NOMO-1 (cell line): ENCODE results near the gene SYNDIG1.

Experiments used
- DNase-seq, 2 experiments: peaks; one replicate each; lab custom pipeline; 2025; ENCODE audit not compliant: unreplicated experiment in 2 of 2; lab: John Stamatoyannopoulos, UW

SYNDIG1 gene

GRCh38 chr20:24701027-24701426 lies 231.6 kb downstream of the SYNDIG1 start:
- no peak for DNase-seq

- no peak for DNase-seq
Observed at GRCh38 chr20:24701668-24702067, 232.2 kb downstream of the SYNDIG1 start.

DNA sequence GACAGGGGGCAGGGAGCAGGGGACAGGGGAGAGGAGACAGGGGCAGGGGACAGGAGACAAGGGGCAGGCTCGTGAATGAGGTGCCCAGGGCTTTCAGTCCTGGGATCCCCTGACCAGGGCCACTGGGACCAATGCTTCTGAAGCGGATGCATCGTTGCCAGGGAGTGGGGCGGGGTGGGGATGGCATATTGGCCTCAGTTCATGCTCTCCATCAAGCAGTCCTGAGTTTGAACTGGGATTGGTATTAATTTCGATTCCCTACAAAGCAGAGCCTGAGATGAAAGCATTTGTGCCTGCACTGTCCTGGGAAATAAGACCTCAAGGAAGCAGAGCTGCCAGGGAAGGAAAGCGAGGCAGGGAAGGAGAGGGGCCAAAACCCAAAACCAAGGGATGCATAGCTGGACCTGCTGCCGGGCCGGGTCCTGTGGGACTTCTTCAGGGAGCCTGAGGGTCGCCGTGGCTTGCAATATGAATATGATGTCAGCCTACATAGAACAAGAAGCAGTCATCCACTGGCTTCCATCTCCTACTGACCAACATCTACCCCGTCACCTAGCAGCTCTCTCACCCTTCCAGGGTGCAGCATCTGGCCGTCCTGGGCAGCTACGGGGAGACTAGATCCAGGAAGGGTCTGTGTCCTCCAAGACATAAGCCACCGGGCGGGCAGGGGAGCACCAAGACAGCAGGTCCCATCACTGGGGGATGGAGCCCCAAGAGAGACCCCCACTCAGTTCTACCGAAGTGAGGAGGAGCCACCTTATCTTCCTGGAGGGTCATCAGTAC lies 233.3 kb downstream of the SYNDIG1 start:
- no peak for DNase-seq

- DNase-seq = no peak
Observed at GRCh38 chr20:24703284-24703610, 233.8 kb downstream of the SYNDIG1 start.

DNA sequence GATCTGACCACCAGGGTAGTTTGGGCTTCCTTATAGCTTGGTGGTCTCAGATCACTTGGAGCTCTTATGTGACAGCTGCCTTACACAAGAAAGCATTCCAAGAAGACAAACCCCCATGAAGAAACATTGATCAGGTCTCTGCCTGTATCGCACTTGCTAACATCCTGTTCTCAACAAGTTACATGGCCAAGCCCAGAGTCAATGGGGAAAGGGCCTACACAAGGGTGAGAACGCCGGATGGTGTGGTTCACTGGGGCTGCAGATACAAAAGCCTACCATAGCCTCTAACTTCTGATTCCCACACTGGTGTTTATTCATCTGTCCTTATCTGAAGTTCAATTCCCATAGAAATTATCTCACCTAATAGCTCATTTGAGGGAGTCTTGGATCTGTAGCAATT lies 235.5 kb downstream of the SYNDIG1 start:
- DNase-seq = no peak

- DNase-seq = no peak
Observed at GRCh38 chr20:24705486-24705885, 236.1 kb downstream of the SYNDIG1 start.

- no peak for DNase-seq
Observed at GRCh38 chr20:24708411-24709295, 239.2 kb downstream of the SYNDIG1 start.
